ENCODE data around the gene ARID5B.

- TF ChIP-seq CTCF (IDR thresholded peaks at IDR 0.05), result no peak
- no peak for TF ChIP-seq POLR2A (IDR thresholded peaks at IDR 0.05)
These were observed 91.5 kb downstream of the ARID5B start for GRCh38 chr10:61992671-61993668.
